Gastroesophageal sphincter (tissue), 3 donors: ENCODE data around the gene LHFPL2.

Source experiments
- EP300 ChIP-seq: sonication (generic); formaldehyde crosslinking; IDR thresholded peaks from one replicate; pipeline ENCODE4 v1.6.1; 2017; ENCODE audit warnings: antibody characterized with exemption, mild to moderate bottlenecking
- POLR2A ChIP-seq, 2 donors: fragments of 450-650 bp; IDR thresholded peaks; one replicate each; pipeline ENCODE4 v1.6.1; 2017; ENCODE audit warnings: antibody characterized with exemption in 2 of 2, mild to moderate bottlenecking in 2 of 2, moderate library complexity in 1 of 2
- TF ChIP-seq, protein P1 (sequence below), 4 experiments: fragments of 200-600 bp in 2 of 4; fragments of 450-650 bp in 2 of 4; sonication (generic) in 1 of 4; IDR thresholded peaks; one replicate each; pipeline ENCODE4 v1.5.1; 2017 to 2019; ENCODE audit warnings: antibody characterized with exemption in 4 of 4, mild to moderate bottlenecking in 2 of 4, moderate library complexity in 2 of 4

DNA sequence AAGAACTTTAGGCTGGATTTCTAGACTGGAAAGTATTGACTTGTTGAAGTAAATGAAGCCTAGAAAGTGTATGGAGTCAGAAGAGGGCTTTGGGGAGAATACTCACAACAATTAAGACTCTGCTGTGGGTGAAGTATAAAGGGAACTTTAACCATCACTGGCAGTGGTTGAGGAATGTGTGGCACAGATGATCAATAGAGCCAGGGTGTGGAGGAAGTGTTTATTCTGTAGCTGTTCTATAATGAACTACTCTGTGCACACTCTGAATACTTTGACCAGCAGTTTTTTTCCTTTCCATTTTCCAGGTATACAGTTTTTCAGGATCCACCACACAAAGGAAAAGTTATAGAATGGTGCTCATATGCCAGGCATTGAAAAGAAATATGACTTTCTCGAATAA, 181.4 kb downstream of the LHFPL2 start:
- TF ChIP-seq EP300 (no peak), POLR2A (IDR thresholded peaks at IDR 0.05) (no peak)
- TF ChIP-seq, protein P1, sequence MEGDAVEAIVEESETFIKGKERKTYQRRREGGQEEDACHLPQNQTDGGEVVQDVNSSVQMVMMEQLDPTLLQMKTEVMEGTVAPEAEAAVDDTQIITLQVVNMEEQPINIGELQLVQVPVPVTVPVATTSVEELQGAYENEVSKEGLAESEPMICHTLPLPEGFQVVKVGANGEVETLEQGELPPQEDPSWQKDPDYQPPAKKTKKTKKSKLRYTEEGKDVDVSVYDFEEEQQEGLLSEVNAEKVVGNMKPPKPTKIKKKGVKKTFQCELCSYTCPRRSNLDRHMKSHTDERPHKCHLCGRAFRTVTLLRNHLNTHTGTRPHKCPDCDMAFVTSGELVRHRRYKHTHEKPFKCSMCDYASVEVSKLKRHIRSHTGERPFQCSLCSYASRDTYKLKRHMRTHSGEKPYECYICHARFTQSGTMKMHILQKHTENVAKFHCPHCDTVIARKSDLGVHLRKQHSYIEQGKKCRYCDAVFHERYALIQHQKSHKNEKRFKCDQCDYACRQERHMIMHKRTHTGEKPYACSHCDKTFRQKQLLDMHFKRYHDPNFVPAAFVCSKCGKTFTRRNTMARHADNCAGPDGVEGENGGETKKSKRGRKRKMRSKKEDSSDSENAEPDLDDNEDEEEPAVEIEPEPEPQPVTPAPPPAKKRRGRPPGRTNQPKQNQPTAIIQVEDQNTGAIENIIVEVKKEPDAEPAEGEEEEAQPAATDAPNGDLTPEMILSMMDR (IDR thresholded peaks at IDR 0.05) = no peak
